DOHH2 (cell line): Measurements from ENCODE around the gene SLC47A2.

Source experiments
- EZH2phosphoT487 ChIP-seq: fragments of 200-600 bp; sonication (generic); IDR thresholded peaks from 2 replicates; pipeline ENCODE4 v1.6.1; 2017; ENCODE audit warnings: borderline replicate concordance, mild to moderate bottlenecking, antibody characterized with exemption, low read length, moderate library complexity, mixed read lengths
- TF ChIP-seq, protein P1 (sequence below): fragments of 200-600 bp; sonication (generic); IDR thresholded peaks from one replicate; pipeline ENCODE4 v1.5.1; 2014; ENCODE audit warnings: antibody characterized with exemption, mild to moderate bottlenecking, low read depth, low read length; ENCODE audit not compliant: poor library complexity, severe bottlenecking

DNA sequence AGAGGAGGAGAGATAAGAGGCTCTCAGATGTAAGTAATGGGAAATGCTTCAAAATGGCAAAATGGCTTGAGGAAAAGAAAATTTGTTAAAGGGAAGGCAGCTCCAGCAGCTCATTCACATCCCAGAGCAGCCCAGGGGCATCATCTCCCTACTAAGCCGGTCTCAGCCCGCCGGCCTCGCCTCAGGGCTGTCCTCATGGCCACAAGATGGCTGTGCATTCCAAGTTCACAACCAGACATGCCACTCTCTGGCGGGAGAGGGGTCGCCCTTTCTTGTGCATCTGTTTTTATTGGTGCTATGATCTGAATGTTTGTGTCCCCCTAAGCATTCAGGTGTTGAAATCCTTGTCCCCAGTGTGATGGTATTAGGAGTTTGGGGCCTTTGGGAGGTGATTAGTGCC, 13.5 kb upstream of the SLC47A2 start:
- TF ChIP-seq, protein P1, sequence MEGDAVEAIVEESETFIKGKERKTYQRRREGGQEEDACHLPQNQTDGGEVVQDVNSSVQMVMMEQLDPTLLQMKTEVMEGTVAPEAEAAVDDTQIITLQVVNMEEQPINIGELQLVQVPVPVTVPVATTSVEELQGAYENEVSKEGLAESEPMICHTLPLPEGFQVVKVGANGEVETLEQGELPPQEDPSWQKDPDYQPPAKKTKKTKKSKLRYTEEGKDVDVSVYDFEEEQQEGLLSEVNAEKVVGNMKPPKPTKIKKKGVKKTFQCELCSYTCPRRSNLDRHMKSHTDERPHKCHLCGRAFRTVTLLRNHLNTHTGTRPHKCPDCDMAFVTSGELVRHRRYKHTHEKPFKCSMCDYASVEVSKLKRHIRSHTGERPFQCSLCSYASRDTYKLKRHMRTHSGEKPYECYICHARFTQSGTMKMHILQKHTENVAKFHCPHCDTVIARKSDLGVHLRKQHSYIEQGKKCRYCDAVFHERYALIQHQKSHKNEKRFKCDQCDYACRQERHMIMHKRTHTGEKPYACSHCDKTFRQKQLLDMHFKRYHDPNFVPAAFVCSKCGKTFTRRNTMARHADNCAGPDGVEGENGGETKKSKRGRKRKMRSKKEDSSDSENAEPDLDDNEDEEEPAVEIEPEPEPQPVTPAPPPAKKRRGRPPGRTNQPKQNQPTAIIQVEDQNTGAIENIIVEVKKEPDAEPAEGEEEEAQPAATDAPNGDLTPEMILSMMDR = no peak
- no peak for TF ChIP-seq EZH2phosphoT487
